ENCODE data around the gene ADD2. TPM values are rescaled to one million over a fixed set of nuclear protein-coding genes. Genes with fewer than 3 reads are reported as not detected.

ADD2 gene
- total RNA-seq, 1 donor from 2014 or later: 4.8 TPM

GRCh38 chr2:70687461-70687795 lies 80.6 kb downstream of the ADD2 start:
- Histone ChIP-seq H3K9ac (ENCODE audit: low read length) (no peak overlapping the region), H3K4me1 (ENCODE audit: insufficient read depth, low read length) (peaks cover 4% of the 10 kb centered on the region), H3K4me2 (ENCODE audit: low read length) (no peak overlapping the region), H4K20me1 (ENCODE audit: insufficient read depth, low read length) (no peaks in the 10 kb centered on the region), H3K27ac (ENCODE audit: low read depth, low read length) (no peak overlapping the region), H3K4me3 (ENCODE audit: insufficient read depth, low read depth, low read length) (no peak overlapping the region), H3K36me3 (ENCODE audit: insufficient read depth, low read length) (no peaks in the 10 kb centered on the region), H3K27me3 (ENCODE audit: insufficient read depth, low read length) (no peaks in the 10 kb centered on the region), H3K79me2 (ENCODE audit: insufficient read depth, low read length) (no peaks in the 10 kb centered on the region), H2AFZ (ENCODE audit: low read depth, low read length) (peak overlapping the region; percentile 65), H3K9me3 (ENCODE audit: insufficient read depth, low read depth, low read length) (no peaks in the 10 kb centered on the region)
- Mint-ChIP-seq H3K36me3 (ENCODE audit: low read depth, unreplicated experiment) (no peaks in the 10 kb centered on the region), H3K4me3 (ENCODE audit: unreplicated experiment) (no peak overlapping the region), H3K4me1 (ENCODE audit: low read depth, unreplicated experiment) (peaks cover 2% of the 10 kb centered on the region), H3K9me3 (ENCODE audit: unreplicated experiment) (no peaks in the 10 kb centered on the region), H3K27me3 (ENCODE audit: low read depth, unreplicated experiment) (peaks cover 4% of the 10 kb centered on the region), H3K27ac (ENCODE audit: unreplicated experiment) (no peak overlapping the region)
- DNase-seq (ENCODE audit: low read depth) (no peak), FAIRE-seq (no peak)
- no peak for TF ChIP-seq EZH2 (IDR thresholded peaks at IDR 0.05; ENCODE audit: insufficient read depth, low read length)

- Mint-ChIP-seq H3K9me3 (ENCODE audit: unreplicated experiment) (no peaks in the 10 kb centered on the region), H3K4me1 (ENCODE audit: low read depth, unreplicated experiment) (peaks cover 2% of the 10 kb centered on the region), H3K36me3 (ENCODE audit: low read depth, unreplicated experiment) (no peaks in the 10 kb centered on the region), H3K27ac (ENCODE audit: unreplicated experiment) (no peak overlapping the region), H3K4me3 (ENCODE audit: unreplicated experiment) (no peak overlapping the region), H3K27me3 (ENCODE audit: low read depth, unreplicated experiment) (peaks cover 3% of the 10 kb centered on the region)
- H3K27me3 ChIP-seq (ENCODE audit: insufficient read depth, low read length): no peaks in the 10 kb centered on the region
- H3K4me3 ChIP-seq (ENCODE audit: insufficient read depth, low read depth, low read length): no peak overlapping the region
- H2AFZ ChIP-seq (ENCODE audit: low read depth, low read length): peak overlapping the region; percentile 65
- TF ChIP-seq EZH2 (IDR thresholded peaks at IDR 0.05; ENCODE audit: insufficient read depth, low read length): no peak
- peak; percentile 43 for TF ChIP-seq CTCF (IDR thresholded peaks at IDR 0.05; ENCODE audit: insufficient read depth, low read depth, low read length)
- peak overlapping the region; percentile 53 for H3K4me2 ChIP-seq (ENCODE audit: low read length)
- no peak overlapping the region for H3K27ac ChIP-seq (ENCODE audit: low read depth, low read length)
- FAIRE-seq (no peak), DNase-seq (ENCODE audit: low read depth) (peak; percentile 79)
- no peak overlapping the region for H3K9ac ChIP-seq (ENCODE audit: low read length)
- no peaks in the 10 kb centered on the region for H3K9me3 ChIP-seq (ENCODE audit: insufficient read depth, low read depth, low read length)
- H4K20me1 ChIP-seq (ENCODE audit: insufficient read depth, low read length): no peaks in the 10 kb centered on the region
- H3K36me3 ChIP-seq (ENCODE audit: insufficient read depth, low read length): no peaks in the 10 kb centered on the region
- peaks cover 4% of the 10 kb centered on the region for H3K4me1 ChIP-seq (ENCODE audit: insufficient read depth, low read length)
- no peaks in the 10 kb centered on the region for H3K79me2 ChIP-seq (ENCODE audit: insufficient read depth, low read length)
Measured at GRCh38 chr2:70686577-70687460, 81.2 kb downstream of the ADD2 start.

- peaks cover 2% of the 10 kb centered on the region for H3K4me1 Mint-ChIP-seq (ENCODE audit: low read depth, unreplicated experiment)
- no peak overlapping the region for H3K4me2 ChIP-seq (ENCODE audit: low read length)
- H3K36me3 ChIP-seq (ENCODE audit: insufficient read depth, low read length): no peaks in the 10 kb centered on the region
- H3K4me1 ChIP-seq (ENCODE audit: insufficient read depth, low read length): peaks cover 4% of the 10 kb centered on the region
- H3K9me3 Mint-ChIP-seq (ENCODE audit: unreplicated experiment): no peaks in the 10 kb centered on the region
- no peak overlapping the region for H3K27ac Mint-ChIP-seq (ENCODE audit: unreplicated experiment)
- FAIRE-seq: no peak
- H3K27me3 Mint-ChIP-seq (ENCODE audit: low read depth, unreplicated experiment): peaks cover 3% of the 10 kb centered on the region
- no peaks in the 10 kb centered on the region for H4K20me1 ChIP-seq (ENCODE audit: insufficient read depth, low read length)
- H3K27ac ChIP-seq (ENCODE audit: low read depth, low read length): no peak overlapping the region
- no peak for DNase-seq (ENCODE audit: low read depth)
- H3K4me3 Mint-ChIP-seq (ENCODE audit: unreplicated experiment): no peak overlapping the region
- no peak overlapping the region for H3K9ac ChIP-seq (ENCODE audit: low read length)
- H2AFZ ChIP-seq (ENCODE audit: low read depth, low read length): no peak overlapping the region
- H3K27me3 ChIP-seq (ENCODE audit: insufficient read depth, low read length): no peaks in the 10 kb centered on the region
- H3K4me3 ChIP-seq (ENCODE audit: insufficient read depth, low read depth, low read length): no peak overlapping the region
- H3K36me3 Mint-ChIP-seq (ENCODE audit: low read depth, unreplicated experiment): no peaks in the 10 kb centered on the region
- no peaks in the 10 kb centered on the region for H3K79me2 ChIP-seq (ENCODE audit: insufficient read depth, low read length)
- TF ChIP-seq CTCF (IDR thresholded peaks at IDR 0.05; ENCODE audit: insufficient read depth, low read depth, low read length) (no peak), EZH2 (IDR thresholded peaks at IDR 0.05; ENCODE audit: insufficient read depth, low read length) (no peak)
- H3K9me3 ChIP-seq (ENCODE audit: insufficient read depth, low read depth, low read length): no peaks in the 10 kb centered on the region
Measured at GRCh38 chr2:70685771-70686171, 82.2 kb downstream of the ADD2 start.
